Right forelimb (tissue), 1 donor: ENCODE results near the gene FLNB.

Experiments used
- DNase-seq: peaks from one replicate; pipeline ENCODE4 v3.0.0-alpha.2; 2018

The FLNB gene

DNA sequence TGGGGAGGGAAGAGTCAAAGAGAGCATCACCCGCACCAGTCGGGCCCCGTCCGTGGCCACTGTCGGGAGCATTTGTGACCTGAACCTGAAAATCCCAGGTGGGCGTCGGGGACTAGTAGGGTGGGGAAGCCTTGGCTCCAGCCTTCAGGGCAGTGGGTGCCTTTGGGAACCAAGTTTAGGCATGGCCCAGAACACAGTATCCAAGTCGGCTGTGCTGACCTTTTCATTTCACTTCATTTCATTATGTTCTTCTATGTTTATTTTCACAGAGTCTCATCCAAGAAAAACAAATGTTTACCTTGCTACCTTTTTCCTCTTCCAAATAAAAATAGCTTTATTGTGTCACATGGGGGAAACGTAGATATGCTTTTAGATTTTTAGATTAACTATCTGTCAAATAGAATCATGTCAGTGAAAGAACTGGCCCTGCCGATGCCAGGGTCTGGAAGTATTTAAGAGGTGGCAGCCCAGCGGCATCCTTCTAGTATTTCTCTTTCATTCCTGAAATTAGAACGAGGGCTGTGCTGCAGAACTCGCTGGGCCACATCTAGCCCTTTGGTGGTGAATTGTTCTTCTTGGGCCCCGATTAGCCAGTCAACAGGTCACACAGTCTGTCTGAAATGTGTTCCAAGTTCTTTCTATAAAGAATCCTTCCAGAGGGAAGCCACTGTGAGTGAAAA lies 142.0 kb downstream of the FLNB start:
- no peak for DNase-seq

DNA sequence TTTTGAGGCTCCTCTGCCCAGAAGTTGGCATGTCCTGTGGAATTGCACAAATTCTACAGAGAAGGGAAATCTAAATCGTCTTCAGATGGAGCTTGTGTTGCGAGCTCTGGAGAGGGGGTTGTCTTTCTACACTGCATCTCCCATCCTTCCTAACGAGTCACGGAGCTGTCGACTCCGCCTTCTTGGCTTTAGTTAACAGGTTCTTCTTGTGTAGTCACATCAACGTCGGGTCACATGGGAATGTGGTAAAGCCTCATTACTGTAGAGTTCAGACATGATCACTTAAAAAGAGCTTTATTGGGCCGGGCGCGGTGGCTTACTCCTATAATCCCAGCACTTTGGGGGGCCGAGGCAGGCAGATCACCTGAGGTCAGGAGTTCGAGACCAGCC lies 142.6 kb downstream of the FLNB start:
- no peak for DNase-seq

DNA sequence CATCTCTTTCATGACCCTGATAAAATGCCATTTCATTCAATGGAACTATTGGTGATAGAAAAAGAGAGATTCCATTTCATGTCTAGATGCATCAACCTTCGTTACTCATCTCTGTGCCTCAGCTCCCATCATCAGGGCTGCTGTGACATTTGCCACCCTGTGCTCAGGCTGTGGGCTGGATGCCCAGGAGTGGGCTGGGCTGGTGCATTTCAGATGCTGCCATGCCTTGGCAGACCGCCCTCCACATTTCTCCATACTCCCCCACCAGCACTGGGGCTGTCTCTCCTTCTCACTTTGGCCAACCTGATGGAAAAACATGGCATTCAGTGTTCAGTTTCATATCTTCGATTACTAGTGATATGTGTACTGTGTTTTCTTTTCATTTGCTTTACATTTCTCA lies 143.4 kb downstream of the FLNB start:
- DNase-seq = no peak

DNA sequence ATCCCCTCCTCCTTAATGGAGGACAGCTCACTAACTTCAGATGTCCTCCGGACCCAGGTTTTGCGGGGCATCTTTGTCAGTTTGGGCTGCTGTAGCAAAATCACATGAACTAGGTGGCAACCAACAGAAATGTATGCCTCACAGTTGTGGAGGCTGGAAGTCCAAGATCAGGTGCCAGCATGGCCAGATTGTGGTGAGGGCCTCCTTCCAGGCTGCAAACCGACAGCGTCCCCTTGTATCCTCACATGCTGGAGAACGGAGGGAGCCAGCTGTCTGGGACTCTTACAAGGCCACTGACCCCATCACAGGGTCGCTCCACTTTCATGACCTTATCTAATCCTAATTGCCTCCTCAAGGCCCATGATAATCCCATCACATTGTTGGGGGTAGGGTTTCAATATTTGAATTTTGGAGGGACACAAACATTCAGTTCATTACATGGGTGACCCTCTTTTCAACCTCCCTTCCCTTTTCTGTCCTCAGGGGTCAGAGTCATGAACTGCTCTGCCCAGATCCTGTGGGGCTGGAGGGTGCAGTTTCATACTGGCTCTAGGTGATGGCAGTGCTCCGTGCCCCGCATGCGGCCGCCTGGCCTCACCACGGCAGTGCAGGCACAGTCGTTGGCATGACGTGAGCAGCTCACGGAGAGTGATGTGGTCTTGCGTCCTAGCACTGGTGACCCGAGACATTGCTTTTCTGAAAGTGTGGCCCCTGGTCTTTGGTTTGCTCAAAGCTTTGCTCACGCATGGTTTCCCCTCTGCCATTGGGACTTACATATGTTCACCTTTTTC lies 144.2 kb downstream of the FLNB start:
- DNase-seq = no peak

DNA sequence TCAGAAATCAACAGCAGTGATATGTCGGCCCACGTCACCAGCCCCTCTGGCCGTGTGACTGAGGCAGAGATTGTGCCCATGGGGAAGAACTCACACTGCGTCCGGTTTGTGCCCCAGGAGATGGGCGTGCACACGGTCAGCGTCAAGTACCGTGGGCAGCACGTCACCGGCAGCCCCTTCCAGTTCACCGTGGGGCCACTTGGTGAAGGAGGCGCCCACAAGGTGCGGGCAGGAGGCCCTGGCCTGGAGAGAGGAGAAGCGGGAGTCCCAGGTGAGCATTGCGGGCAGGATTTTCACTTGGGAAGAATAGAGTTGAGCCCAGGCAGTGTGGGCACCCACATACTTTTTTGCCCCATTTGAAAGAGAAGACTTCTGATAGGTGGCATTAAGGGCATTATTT lies 145.1 kb downstream of the FLNB start:
- no peak for DNase-seq

DNA sequence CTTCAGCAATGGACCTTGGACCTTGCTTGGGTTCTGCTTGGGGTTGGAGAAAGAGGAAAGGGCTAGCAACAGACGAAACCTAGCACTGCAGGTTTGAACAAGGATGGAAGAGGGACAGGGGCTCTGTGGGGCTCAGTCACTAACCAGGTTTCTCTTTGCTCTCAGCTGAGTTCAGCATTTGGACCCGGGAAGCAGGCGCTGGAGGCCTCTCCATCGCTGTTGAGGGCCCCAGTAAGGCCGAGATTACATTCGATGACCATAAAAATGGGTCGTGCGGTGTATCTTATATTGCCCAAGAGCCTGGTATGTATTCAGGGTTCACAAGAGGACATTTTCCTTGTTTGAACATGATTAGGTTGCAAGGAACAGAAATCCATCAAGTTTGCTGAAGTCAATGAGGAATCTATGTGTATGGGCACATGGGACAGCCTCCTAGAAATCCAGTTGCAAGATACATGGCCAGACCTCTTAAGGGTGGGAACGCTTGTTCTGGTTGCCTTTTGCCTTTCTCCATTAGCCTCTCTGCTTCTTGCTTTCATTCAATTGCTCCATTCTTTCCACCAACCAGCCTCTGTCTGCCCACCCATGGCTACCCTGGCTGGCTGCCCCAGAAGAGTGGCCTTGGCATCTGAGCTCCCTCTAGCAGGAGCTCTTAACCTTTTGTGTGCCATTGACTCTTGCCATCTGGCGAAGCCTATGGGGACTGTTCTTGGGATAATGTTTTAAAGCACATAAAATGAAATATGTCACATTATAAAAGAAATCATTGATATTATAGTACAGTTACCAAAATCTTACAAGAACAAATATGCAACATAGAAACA lies 146.6 kb downstream of the FLNB start:
- DNase-seq = no peak

DNA sequence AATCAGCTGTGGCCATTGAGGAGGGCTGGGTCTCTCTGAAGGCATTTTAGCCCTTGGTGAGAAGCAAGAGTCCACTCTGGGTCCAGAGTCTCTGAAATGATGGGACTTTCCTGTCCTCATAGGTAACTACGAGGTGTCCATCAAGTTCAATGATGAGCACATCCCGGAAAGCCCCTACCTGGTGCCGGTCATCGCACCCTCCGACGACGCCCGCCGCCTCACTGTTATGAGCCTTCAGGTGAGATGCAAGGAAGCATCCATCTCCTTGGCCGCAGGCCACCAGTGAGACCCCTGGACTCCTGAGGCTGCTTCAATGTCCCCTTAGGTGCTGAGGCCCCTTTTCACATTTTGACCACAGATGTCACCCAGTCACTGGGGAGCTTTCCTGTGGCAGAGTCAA lies 147.6 kb downstream of the FLNB start:
- no peak for DNase-seq

DNA sequence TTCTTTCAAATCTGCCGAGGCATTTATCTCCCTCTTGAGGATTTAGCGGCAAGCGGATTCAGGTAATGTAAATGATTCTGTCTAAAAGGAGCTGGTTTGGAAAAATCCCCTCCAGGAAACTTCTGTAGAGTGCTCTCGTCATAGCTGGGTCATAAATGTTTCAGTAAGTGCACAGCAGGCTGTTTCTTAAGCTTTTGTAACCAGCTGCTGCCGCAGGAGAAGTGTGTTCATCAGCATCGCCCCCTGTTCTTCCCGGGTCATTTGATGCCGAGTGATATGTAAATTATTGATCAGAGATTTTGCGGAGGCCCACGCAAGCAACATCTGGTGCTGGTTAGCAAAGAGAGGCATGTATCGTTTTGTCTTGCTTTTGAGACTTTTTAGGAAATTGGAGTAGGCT lies 149.5 kb downstream of the FLNB start:
- no peak for DNase-seq

DNA sequence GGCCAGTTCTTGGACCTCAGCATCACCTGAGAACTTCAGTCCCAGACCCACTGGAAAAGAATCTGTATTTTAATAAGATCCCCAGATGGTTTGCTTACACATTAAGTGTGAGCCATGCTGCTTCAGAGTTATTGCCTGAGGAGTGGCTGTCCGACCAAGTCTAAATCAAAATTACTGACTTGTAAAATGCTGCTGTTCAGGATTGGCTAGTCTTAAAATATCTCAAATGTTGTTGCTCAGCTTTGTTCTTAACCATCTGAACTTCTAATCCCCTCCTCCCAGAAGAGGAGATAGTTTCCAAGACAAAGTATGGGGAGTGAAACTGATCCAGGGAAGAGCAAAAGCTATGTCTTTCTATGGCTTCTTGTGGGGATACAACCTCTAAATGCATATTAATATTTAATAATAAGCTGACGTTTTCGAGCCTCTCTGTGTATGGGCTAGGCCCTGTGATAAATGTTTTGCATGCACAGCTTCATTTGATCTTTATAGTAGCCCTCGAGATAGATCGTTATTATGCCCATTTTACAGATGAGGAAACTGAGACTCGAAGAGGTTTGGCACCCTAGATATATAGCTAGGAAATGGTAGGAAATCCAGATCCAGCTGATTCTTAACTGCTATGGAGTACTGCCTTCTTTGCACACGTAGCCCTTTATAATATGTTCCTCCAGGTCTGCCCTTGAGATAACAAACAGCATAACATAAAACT lies 150.4 kb downstream of the FLNB start:
- no peak for DNase-seq

DNA sequence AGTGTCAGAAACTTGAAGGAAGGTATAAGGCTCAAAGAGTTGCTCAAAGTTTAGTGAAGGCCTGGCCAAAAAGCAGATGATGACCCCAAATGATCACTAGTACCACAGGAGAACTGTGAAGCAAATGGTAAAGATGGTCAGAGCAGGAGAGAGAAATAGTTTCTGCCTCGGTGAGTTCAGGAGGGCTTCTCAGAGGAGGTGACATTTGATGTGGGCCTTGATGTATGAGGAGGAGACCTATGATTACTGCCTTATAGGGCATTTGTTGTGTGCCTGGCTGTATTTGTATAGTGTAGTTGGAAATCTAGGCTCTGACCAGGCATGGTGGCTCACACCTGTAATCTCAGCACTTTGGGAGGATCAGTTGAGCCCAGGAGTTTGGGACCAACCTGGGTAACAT lies 152.2 kb downstream of the FLNB start:
- no peak for DNase-seq

DNA sequence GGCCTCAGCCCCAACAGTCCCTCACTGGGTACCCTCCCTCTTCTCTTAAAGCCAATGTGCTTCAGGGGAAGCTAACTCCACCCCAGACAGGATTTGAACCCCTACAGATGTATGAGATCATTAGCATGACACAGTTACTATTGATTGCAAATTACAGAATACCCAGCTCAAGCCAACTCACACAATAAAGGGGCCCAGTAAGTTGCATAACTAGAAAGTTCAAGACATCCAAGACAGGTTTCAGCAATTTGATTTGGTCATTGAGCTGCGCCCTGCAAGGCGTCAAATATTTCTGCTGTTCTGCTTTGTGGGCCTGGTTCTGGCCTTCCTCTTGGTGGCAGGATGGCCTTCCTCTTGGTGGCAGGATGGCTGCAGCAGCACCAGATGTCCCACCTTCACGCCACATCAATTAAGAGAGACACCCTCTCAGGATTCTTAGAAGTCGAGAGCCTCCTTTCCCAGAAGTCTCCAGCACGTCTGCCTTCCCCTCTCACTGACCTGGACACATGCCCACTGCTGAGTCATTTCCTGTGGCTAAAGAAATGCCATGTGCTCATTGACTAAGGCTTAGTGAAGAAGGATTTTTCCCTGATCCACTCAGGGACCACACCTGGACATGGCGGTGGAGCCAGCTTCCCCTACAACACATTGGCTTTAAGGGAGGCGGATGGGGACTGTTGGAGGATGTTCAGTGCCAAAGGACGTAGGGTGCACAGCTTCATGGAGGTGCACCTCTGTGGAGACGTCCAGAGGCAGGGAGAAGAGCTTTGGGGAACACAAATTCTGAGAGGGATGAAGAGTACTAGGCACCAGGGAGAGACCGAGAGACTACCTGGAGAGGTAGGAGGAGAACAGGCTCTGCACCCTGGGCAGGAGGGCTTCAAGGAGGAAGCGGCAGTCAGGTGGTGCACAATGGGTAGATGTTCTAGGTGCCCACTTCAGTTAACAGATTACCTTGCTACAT lies 153.5 kb downstream of the FLNB start:
- no peak for DNase-seq

DNA sequence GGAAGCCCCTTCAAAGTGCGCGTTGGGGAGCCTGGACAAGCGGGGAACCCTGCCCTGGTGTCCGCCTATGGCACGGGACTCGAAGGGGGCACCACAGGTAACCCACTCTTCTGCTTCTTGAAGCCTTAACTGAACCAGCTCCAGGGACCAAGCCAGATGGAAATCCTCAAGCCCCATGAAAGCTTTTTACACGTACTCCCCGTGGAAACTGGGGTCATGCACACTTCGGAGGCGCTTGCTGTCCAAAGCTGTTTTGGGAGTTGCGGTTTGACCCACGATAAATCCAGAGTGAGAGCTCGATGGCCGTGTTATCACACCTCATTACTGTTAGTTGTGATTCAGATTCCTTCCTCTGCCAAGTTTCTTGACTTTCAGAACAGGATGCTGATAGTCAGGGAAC lies 155.0 kb downstream of the FLNB start:
- no peak for DNase-seq

DNA sequence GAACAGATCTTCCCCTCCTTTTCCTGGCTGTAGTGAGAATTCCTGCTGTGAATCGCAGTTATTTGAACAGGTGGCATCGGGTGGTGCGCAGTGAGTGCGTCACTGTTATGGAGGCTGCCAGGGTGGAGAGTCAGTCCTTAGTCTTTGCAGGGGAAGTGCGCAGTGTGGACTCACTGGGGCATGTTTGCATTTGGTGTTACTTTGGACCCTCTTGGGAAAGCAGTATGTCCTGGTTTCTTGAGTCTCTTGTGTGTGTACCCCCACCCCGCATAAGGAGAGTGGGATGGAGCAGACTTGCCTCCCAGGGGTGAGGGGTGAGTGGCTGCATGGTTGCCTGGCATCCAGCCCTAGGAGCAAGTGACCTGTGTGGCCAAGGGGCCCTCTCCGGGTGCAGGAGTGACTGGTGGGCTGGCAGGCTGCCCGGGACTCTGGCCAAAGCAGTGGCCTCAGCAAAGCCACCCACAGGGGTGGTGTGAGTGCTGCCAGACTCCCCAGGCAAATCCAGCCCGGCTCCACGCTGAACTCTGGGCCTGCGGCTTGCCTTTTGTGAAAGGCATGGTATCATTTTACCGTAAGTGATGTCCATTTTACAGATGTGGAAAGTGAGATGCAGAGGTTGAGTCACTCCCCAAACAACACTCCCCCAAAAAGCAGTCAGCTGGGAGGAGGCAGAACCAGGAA lies 156.1 kb downstream of the FLNB start:
- no peak for DNase-seq

DNA sequence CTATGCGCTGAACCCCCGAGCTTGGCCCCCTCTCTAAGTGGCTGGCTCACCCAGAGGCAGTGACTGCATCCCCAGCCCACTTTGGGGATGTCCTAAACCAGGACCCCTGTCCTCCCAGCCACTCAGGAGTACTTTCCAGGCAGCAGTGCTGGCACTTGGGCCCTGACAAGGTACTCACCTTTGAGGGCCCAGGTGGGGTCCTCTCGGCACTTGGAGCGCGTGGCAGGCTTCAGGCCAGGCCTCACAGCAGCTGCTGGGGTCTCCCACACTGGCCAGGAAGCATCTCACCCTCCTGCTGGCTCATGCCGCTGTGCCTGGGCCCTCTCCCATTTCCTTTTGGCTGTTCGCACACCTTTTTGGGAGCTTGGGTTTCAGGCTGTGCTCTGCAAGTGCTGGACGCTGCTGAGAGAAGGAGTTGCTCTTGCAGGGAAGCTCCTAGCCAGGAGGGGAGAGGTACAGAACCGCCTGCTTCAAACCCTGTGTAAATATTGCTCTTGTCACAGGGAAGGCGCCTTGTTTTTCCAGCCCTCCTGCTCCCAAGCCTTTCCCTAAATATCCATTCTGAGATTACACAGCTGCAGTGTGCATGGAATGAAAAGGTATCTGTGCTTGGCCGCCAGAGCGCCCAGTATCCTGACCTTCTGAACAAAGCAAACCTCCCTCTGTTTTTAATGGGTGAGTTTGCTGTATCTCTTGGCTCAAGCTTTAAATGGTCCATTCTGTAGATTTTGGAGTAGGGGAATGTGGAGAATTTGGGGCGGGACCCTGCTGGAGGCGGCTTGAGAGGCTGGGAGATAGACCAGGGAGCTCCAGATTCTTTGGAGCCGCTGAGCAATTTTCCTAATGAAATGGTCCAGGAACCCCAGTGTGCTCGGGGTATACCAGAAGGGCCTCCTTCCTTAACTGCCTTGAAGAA lies 156.9 kb downstream of the FLNB start:
- DNase-seq = peak; percentile 66

DNA sequence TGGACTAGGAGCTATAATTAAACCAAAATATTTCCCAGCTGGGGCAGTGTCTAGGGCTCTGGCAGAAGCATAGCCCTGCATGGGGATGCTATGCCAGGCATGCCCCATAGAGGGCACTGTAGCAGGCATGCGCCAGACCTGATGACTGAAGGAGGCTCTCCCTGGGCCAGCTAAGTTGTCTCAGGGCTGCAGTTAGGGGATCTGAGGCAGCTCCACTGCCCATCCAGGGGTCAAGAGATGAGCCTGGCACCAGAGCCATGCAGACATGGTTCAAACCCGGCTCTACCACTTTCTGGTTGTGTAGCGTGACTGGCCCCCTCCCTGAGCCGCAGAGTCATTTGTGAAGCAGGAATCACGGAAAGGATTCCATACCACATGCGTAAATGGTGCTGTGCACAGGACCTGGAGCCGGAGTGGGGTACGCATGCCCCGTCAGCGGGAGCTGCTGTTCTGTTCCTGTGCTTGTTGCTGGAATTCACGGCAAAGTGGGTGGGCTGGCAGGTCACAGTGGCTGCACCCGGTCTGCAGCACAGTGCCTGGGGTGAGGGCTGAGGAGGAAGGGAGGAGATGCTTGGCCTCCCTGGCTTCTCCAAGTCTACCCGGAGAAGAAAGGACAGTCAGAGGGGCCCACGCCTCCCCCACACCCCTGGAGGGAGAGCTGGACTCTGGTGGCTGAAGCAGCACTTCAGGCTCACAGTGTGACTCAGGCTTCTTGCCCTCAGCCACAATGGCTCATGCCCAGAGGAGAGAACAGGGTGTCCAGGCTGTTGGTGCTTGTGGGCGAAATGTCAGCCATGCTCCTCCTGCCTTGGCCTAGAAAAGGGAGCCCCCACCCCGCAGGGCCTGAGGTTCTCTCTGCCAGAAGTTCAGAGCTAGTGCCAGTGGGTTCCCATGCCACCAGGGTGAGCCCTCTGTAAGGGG lies 159.5 kb downstream of the FLNB start:
- DNase-seq = no peak

DNA sequence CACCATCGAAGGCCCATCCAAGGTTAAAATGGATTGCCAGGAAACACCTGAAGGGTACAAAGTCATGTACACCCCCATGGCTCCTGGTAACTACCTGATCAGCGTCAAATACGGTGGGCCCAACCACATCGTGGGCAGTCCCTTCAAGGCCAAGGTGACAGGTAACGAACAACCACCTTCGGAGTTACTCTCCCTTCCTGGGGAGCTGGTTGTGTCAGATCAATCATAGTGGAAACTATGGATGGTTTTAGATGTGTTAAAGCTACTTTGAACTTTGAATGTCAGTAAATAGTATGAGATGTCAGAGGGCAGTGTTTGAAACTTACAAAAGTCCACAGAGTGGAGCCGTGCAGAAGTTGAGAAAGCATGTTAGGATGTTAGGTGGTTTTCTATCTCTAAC lies 160.3 kb downstream of the FLNB start:
- no peak for DNase-seq

DNA sequence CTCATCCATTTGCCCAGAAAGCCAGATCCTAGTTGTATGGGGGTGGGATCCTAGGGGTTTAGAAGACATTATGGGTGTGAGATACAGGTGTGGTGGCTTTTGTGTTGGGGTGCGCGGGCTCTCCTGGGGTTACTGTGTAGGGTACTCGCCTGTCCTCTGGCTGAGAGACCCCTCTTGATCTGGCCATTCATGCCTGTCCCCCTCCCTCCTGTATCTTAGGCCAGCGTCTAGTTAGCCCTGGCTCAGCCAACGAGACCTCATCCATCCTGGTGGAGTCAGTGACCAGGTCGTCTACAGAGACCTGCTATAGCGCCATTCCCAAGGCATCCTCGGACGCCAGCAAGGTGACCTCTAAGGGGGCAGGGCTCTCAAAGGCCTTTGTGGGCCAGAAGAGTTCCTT lies 161.1 kb downstream of the FLNB start:
- DNase-seq = no peak

DNA sequence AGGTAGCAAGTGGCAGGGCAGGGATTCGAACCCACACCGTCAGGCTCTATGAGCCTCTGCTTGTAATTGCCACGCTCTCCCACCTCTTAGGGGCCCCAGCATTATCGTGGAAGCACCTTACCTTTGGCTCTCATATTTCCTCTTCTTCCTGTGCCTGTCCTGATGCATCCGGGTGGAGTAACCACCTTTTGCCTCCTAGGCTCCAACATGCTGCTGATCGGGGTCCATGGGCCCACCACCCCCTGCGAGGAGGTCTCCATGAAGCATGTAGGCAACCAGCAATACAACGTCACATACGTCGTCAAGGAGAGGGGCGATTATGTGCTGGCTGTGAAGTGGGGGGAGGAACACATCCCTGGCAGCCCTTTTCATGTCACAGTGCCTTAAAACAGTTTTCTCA lies 162.2 kb downstream of the FLNB start:
- no peak for DNase-seq

DNA sequence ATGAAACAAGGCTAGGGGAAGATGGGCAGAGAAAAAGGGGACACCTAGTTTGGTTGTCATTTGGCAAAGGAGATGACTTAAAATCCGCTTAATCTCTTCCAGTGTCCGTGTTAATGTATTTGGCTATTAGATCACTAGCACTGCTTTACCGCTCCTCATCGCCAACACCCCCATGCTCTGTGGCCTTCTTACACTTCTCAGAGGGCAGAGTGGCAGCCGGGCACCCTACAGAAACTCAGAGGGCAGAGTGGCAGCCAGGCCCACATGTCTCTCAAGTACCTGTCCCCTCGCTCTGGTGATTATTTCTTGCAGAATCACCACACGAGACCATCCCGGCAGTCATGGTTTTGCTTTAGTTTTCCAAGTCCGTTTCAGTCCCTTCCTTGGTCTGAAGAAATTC lies 162.9 kb downstream of the FLNB start:
- no peak for DNase-seq
